Liver (tissue), 9 donors: ENCODE measurements around the gene PDE1C. TPM values are rescaled to one million over a fixed set of nuclear protein-coding genes. Genes with fewer than 3 reads are reported as not detected.

Experiments
- DNase-seq: peaks from one replicate; pipeline ENCODE4 v3.0.0-alpha.2; 2017; ENCODE audit warnings: low spot score
- H3K27ac ChIP-seq, 2 donors: one replicate each; pipeline ENCODE4 v1.7.0; 2013; ENCODE audit warnings: inconsistent platforms in 2 of 2, low read length in 2 of 2, control low read depth in 1 of 2, low read depth in 1 of 2, mild to moderate bottlenecking in 1 of 2
- H3K27me3 ChIP-seq, 4 donors: one replicate each; pipeline versions ENCODE4 v1.6.1 to v1.7.0; 2013; ENCODE audit warnings: low read length in 3 of 4, inconsistent platforms in 1 of 4, mild to moderate bottlenecking in 1 of 4, moderate library complexity in 1 of 4; ENCODE audit not compliant: control insufficient read depth in 4 of 4, insufficient read depth in 4 of 4
- H3K36me3 ChIP-seq, 4 donors: one replicate each; pipeline versions ENCODE4 v1.6.1 to v1.7.0; 2013; ENCODE audit warnings: low read length in 3 of 4, mild to moderate bottlenecking in 3 of 4, low read depth in 1 of 4, moderate library complexity in 1 of 4; ENCODE audit not compliant: control insufficient read depth in 4 of 4, insufficient read depth in 3 of 4
- H3K4me1 ChIP-seq, 4 donors: one replicate each; pipeline versions ENCODE4 v1.6.1 to v1.7.0; 2013; ENCODE audit warnings: low read length in 3 of 4, mild to moderate bottlenecking in 3 of 4, moderate library complexity in 1 of 4; ENCODE audit not compliant: control insufficient read depth in 4 of 4, insufficient read depth in 4 of 4
- H3K4me3 ChIP-seq, 3 donors: one replicate each; pipeline versions ENCODE4 v1.6.1 to v1.7.0; 2013; ENCODE audit warnings: low read length in 3 of 3, control low read depth in 1 of 3, low read depth in 1 of 3, mild to moderate bottlenecking in 1 of 3
- H3K9ac ChIP-seq, 2 donors: one replicate each; pipeline ENCODE4 v1.7.0; 2013; ENCODE audit warnings: low read length in 2 of 2, mild to moderate bottlenecking in 2 of 2, moderate library complexity in 2 of 2, control low read depth in 1 of 2, low read depth in 1 of 2
- H3K9me3 ChIP-seq, 4 donors: one replicate each; pipeline versions ENCODE4 v1.6.1 to v1.7.0; 2013; ENCODE audit warnings: low read length in 3 of 4; ENCODE audit not compliant: control insufficient read depth in 4 of 4
- CTCF ChIP-seq: fragments of 150-350 bp; IDR thresholded peaks from 2 replicates; pipeline ENCODE4 v1.5.1; 2017; ENCODE audit warnings: improper control_type of control experiment, low read depth, low read length; ENCODE audit not compliant: missing input control
- EGR1 ChIP-seq, 2 donors: IDR thresholded peaks; 2 replicates each; pipeline ENCODE4 v1.6.1; 2016 to 2018; ENCODE audit warnings: antibody characterized with exemption in 2 of 2, low read depth in 2 of 2
- FOXA1 ChIP-seq: IDR thresholded peaks from 2 replicates; pipeline ENCODE4 v1.6.1; 2016; ENCODE audit warnings: antibody characterized with exemption
- FOXA2 ChIP-seq: IDR thresholded peaks from 2 replicates; pipeline ENCODE4 v1.6.1; 2016; ENCODE audit warnings: antibody characterized with exemption
- HNF4A ChIP-seq, 2 donors: conservative IDR thresholded peaks; 2 replicates each; pipeline ENCODE4 v1.6.1; 2016; ENCODE audit warnings: antibody characterized with exemption in 2 of 2, mild to moderate bottlenecking in 2 of 2
- HNF4G ChIP-seq: IDR thresholded peaks from 2 replicates; pipeline ENCODE4 v1.6.1; 2016; ENCODE audit warnings: antibody characterized with exemption
- JUND ChIP-seq, 2 donors: IDR thresholded peaks; 2 replicates each; pipeline ENCODE4 v1.6.1; 2016; ENCODE audit warnings: antibody characterized with exemption in 2 of 2
- MAX ChIP-seq: IDR thresholded peaks from 2 replicates; pipeline ENCODE4 v1.6.1; 2016; ENCODE audit warnings: antibody characterized with exemption
- NR2F2 ChIP-seq: IDR thresholded peaks from 2 replicates; pipeline ENCODE4 v1.6.1; 2016; ENCODE audit warnings: antibody characterized with exemption
- RXRA ChIP-seq, 2 donors: IDR thresholded peaks; 2 replicates each; pipeline ENCODE4 v1.6.1; 2017 to 2018; ENCODE audit warnings: antibody characterized with exemption in 2 of 2, mild to moderate bottlenecking in 1 of 2
- SP1 ChIP-seq: IDR thresholded peaks from 2 replicates; pipeline ENCODE4 v1.6.1; 2018; ENCODE audit warnings: antibody characterized with exemption, mild to moderate bottlenecking
- YY1 ChIP-seq: IDR thresholded peaks from 2 replicates; pipeline ENCODE4 v1.6.1; 2016; ENCODE audit warnings: antibody characterized with exemption, mild to moderate bottlenecking
- ZBTB33 ChIP-seq: IDR thresholded peaks from 2 replicates; pipeline ENCODE4 v1.6.1; 2016; ENCODE audit warnings: antibody characterized with exemption
- WGBS: extraction: QIAGEN DNeasy Blood & Tissue Kit; methylation state at CpG from one replicate; pipeline ENCODE4 v1.1.7; 2013; 5-methylcytosine and 5-hydroxymethylcytosine counted together
- polyA plus RNA-seq, 2 donors: library from polyadenylated mRNA; stranded (reverse) in 1 of 2; unstranded in 1 of 2; fragments of 200-250 nt in 1 of 2; fragments of >200 nt in 1 of 2; fragmentation: Nextera tagmentation in 1 of 2; extraction: Ambion mirVana in 1 of 2; gene quantifications; one replicate each; pipeline versions ENCODE4 v1.2.1 to v1.2.3, GENCODE V29; 2013 to 2015
- total RNA-seq, 2 donors: library from RNA; depleted of rRNA; stranded (reverse); fragments of >200 nt; gene quantifications; one replicate each; pipeline ENCODE4 v1.2.3, GENCODE V29; 2014
- TF ChIP-seq, protein P1 (sequence below): IDR thresholded peaks from 2 replicates; pipeline ENCODE4 v1.6.1; 2016; ENCODE audit warnings: antibody characterized with exemption, mild to moderate bottlenecking
- donor health status: healthy.
- donor health status: healthy.
- donor health status: healthy.
- donor health status: healthy.
- donor health status: healthy.

Gene PDE1C
- total and polyA plus RNA-seq, 4 donors: 0.05 to 0.92 (median 0.47) TPM; not detected in 1

GRCh38 chr7:31955641-31956040, 114.6 kb downstream of the PDE1C start (continued):
- no peak for TF ChIP-seq ZBTB33

DNA sequence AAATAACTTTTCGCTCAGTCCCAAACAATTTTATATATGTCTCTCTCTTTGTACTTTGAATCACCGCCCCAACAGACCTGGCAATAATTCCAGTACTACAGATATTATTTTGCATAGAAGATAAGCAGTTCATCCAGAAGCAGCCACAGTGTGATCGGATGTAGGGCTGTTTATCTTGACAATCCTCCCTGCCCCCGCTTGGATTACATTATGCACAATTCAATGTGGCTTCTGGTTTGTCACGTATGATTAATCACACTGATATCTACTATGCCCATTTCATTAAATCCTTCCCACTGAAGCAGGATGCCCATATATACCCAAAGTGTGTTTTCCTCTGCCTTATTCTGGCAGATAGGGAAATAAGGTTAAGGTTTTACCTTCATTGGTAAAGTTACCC, 115.2 kb downstream of the PDE1C start:
- H3K9me3 ChIP-seq: no peaks in the 10 kb centered on the region
- H3K9ac ChIP-seq: no peak overlapping the region
- 83% methylated on average over 5 of the region's 5 CpGs for WGBS
- H3K27ac ChIP-seq: no peak overlapping the region
- H3K27me3 ChIP-seq: no peaks in the 10 kb centered on the region
- no peak for DNase-seq
- TF ChIP-seq CTCF (no peak), FOXA2 (no peak), ZBTB33 (no peak), EGR1 (IDR thresholded peaks at IDR 0.05; ENCODE audit: low read depth in 2 of 2) (no peak), FOXA1 (no peak), SP1 (no peak), JUND (IDR thresholded peaks at IDR 0.05) (no peak), HNF4G (no peak), HNF4A (conservative IDR thresholded peaks at IDR 0.05) (no peak), MAX (no peak), RXRA (IDR thresholded peaks at IDR 0.05) (no peak), NR2F2 (no peak), YY1 (no peak)
- TF ChIP-seq, protein P1, sequence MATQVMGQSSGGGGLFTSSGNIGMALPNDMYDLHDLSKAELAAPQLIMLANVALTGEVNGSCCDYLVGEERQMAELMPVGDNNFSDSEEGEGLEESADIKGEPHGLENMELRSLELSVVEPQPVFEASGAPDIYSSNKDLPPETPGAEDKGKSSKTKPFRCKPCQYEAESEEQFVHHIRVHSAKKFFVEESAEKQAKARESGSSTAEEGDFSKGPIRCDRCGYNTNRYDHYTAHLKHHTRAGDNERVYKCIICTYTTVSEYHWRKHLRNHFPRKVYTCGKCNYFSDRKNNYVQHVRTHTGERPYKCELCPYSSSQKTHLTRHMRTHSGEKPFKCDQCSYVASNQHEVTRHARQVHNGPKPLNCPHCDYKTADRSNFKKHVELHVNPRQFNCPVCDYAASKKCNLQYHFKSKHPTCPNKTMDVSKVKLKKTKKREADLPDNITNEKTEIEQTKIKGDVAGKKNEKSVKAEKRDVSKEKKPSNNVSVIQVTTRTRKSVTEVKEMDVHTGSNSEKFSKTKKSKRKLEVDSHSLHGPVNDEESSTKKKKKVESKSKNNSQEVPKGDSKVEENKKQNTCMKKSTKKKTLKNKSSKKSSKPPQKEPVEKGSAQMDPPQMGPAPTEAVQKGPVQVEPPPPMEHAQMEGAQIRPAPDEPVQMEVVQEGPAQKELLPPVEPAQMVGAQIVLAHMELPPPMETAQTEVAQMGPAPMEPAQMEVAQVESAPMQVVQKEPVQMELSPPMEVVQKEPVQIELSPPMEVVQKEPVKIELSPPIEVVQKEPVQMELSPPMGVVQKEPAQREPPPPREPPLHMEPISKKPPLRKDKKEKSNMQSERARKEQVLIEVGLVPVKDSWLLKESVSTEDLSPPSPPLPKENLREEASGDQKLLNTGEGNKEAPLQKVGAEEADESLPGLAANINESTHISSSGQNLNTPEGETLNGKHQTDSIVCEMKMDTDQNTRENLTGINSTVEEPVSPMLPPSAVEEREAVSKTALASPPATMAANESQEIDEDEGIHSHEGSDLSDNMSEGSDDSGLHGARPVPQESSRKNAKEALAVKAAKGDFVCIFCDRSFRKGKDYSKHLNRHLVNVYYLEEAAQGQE: no peak
- no peaks in the 10 kb centered on the region for H3K4me1 ChIP-seq
- no peaks in the 10 kb centered on the region for H3K36me3 ChIP-seq
- H3K4me3 ChIP-seq: no peak overlapping the region
